Upper lobe of left lung (tissue), 4 donors: Measurements from ENCODE around the gene QPRT.

Source experiments
- CTCF ChIP-seq, 6 experiments: fragments of 450-650 bp in 4 of 6; fragments of 200-600 bp in 2 of 6; sonication (generic) in 2 of 6; IDR thresholded peaks; one replicate each; pipeline ENCODE4 v1.5.1; 2016 to 2019; ENCODE audit warnings: antibody characterized with exemption in 6 of 6
- EP300 ChIP-seq, 4 donors: sonication (generic); formaldehyde crosslinking; IDR thresholded peaks; one replicate each; pipeline ENCODE4 v1.5.1; 2017; ENCODE audit warnings: antibody characterized with exemption in 4 of 4, control low read depth in 2 of 4
- POLR2A ChIP-seq, 4 donors: fragments of 450-650 bp; IDR thresholded peaks; one replicate each; pipeline ENCODE4 v1.5.1; 2016 to 2017; ENCODE audit warnings: antibody characterized with exemption in 4 of 4, mild to moderate bottlenecking in 2 of 4

GRCh38 chr16:29745121-29745852, 66.3 kb downstream of the QPRT start:
- TF ChIP-seq EP300 (IDR thresholded peaks at IDR 0.05): no peak
- TF ChIP-seq CTCF (IDR thresholded peaks at IDR 0.05): no peak
- no peak for TF ChIP-seq POLR2A (IDR thresholded peaks at IDR 0.05)
